HepG2 (cell line): ENCODE measurements around the gene PSMG4. TPM values are rescaled to one million over a fixed set of nuclear protein-coding genes. Genes with fewer than 3 reads are reported as not detected.
A peak's percentile ranks its signal among the peaks of the same experiment; 100 is the strongest.

ENCODE experiments used
- ATAC-seq: fragments of 200-7000 bp; cut with Tn5 transposase; 3 replicates; pipeline ENCODE4 v1.9.1; 2020; ENCODE audit warnings: mild to moderate bottlenecking, moderate library complexity
- BruUV-seq: library from RNA; stranded (reverse); fragments of 400-500 nt; replicated peaks from 2 replicates; lab custom pipeline; 2021; lab: Mats Ljungman, UMichigan
- CTCF ChIA-PET: fragments of 300-600 bp; formaldehyde crosslinking; extraction: SDS; loops from one replicate; lab custom pipeline; 2021; ENCODE audit warnings: low total read pairs, inconsistent platforms, low intra/inter-chr PET ratio; lab: Yijun Ruan, JAX
- POLR2A ChIA-PET: fragments of 350-600 bp; sonication (Branson Sonifier 250); formaldehyde crosslinking; loops from one replicate; lab custom pipeline; 2020; ENCODE audit warnings: antibody characterized with exemption, inconsistent platforms; lab: Yijun Ruan, JAX
- DNase-seq: peaks from one replicate; pipeline ENCODE4 v3.0.0-alpha.2; 2015; ENCODE audit warnings: low spot score
- FAIRE-seq: peaks from 3 replicates; lab custom pipeline; 2011; peaks lifted over from hg19 to GRCh38; lab: Jason Lieb, UNC
- H2AFZ ChIP-seq: one replicate; pipeline ENCODE4 v1.6.1; 2011; ENCODE audit warnings: low read length, inconsistent platforms
- H3K27ac ChIP-seq: fragments of 300-600 bp; 3 replicates; pipeline ENCODE4 v1.8.0; 2011; ENCODE audit warnings: mixed run types, mild to moderate bottlenecking, mixed read lengths, low read length, inconsistent platforms; ENCODE audit not compliant: insufficient read depth; ENCODE audit errors: extremely low read length
- H3K27me3 ChIP-seq, 2 experiments: fragments of 200-600 bp in 1 of 2; 2 replicates in 1 of 2; 3 replicates in 1 of 2; pipeline versions ENCODE4 v1.6.0 to v1.8.0; 2011; ENCODE audit warnings: low read length in 2 of 2, mild to moderate bottlenecking in 2 of 2, moderate library complexity in 2 of 2, inconsistent platforms in 1 of 2; ENCODE audit not compliant: insufficient read depth in 2 of 2, control insufficient read depth in 1 of 2
- H3K36me3 ChIP-seq, 2 experiments: fragments of 200-600 bp in 1 of 2; replicated peaks in 1 of 2; 2 replicates in 1 of 2; 3 replicates in 1 of 2; pipeline versions ENCODE4 v1.5.1 to v1.8.0; 2011; ENCODE audit warnings: low read length in 2 of 2, inconsistent platforms in 1 of 2; ENCODE audit not compliant: insufficient read depth in 2 of 2, control insufficient read depth in 1 of 2
- H3K4me1 ChIP-seq: 2 replicates; pipeline ENCODE4 v1.5.1; 2012; ENCODE audit warnings: low read length, inconsistent platforms; ENCODE audit not compliant: insufficient read depth
- H3K4me2 ChIP-seq: 2 replicates; pipeline ENCODE4 v1.6.0; 2011; ENCODE audit warnings: low read depth, low read length, inconsistent platforms
- H3K4me3 ChIP-seq, 3 experiments: fragments of 200-600 bp in 1 of 3; sonication (generic), shearing (Covaris generic) in 1 of 3; replicated peaks in 1 of 3; 2 replicates each; pipeline ENCODE4 v1.5.1; 2011 to 2016; ENCODE audit warnings: low read length in 3 of 3, inconsistent platforms in 2 of 3, low read depth in 2 of 3, mild to moderate bottlenecking in 2 of 3, control low read depth in 1 of 3, mixed read lengths in 1 of 3; ENCODE audit not compliant: insufficient read depth in 1 of 3
- H3K79me2 ChIP-seq: one replicate; pipeline ENCODE4 v1.6.1; 2011; ENCODE audit warnings: low read length, inconsistent platforms; ENCODE audit not compliant: insufficient read depth
- H3K9ac ChIP-seq: 2 replicates; pipeline ENCODE4 v1.6.0; 2011; ENCODE audit warnings: mild to moderate bottlenecking, low read depth, low read length, inconsistent platforms; ENCODE audit not compliant: insufficient read depth
- H3K9me3 ChIP-seq: 2 replicates; pipeline ENCODE4 v1.5.1; 2012; ENCODE audit warnings: mild to moderate bottlenecking, low read length
- H4K20me1 ChIP-seq: 2 replicates; pipeline ENCODE4 v1.6.0; 2011; ENCODE audit warnings: inconsistent platforms, mild to moderate bottlenecking, low read length, moderate library complexity; ENCODE audit not compliant: insufficient read depth
- FIP1L1 ChIP-seq: fragments of 200-400 bp; formaldehyde crosslinking; IDR thresholded peaks from 2 replicates; pipeline ENCODE4 v1.6.1; 2018; ENCODE audit warnings: low read depth, mild to moderate bottlenecking, low read length, moderate library complexity, borderline replicate concordance; ENCODE audit not compliant: insufficient read depth
- NCOA5 ChIP-seq: sonication (generic); formaldehyde crosslinking; IDR thresholded peaks from 2 replicates; pipeline ENCODE4 v1.4.0; 2020; ENCODE audit warnings: missing genetic modification reagents
- SIN3A ChIP-seq: IDR thresholded peaks from 2 replicates; pipeline ENCODE4 v1.6.1; 2011; ENCODE audit warnings: low read depth, mild to moderate bottlenecking, control low read depth, low read length, borderline replicate concordance
- SMAD3 ChIP-seq: sonication (generic); formaldehyde crosslinking; IDR thresholded peaks from 2 replicates; pipeline ENCODE4 v1.4.0; 2020; ENCODE audit warnings: missing genetic modification reagents
- ZKSCAN1 ChIP-seq: fragments of 150-350 bp; IDR thresholded peaks from 2 replicates; pipeline ENCODE4 v1.6.1; 2014; ENCODE audit warnings: low read length
- ZNF160 ChIP-seq: sonication (generic); formaldehyde crosslinking; IDR thresholded peaks from 2 replicates; pipeline ENCODE4 v1.8.0; 2022; ENCODE audit warnings: mild to moderate bottlenecking, inconsistent platforms, missing genetic modification reagents
- ZNF317 ChIP-seq: sonication (generic); formaldehyde crosslinking; IDR thresholded peaks from 2 replicates; pipeline ENCODE4 v1.5.0; 2020; ENCODE audit warnings: mild to moderate bottlenecking, missing genetic modification reagents
- ZNF543 ChIP-seq: sonication (generic); formaldehyde crosslinking; IDR thresholded peaks from 2 replicates; pipeline ENCODE4 v1.4.0; 2020; ENCODE audit warnings: mild to moderate bottlenecking, missing genetic modification reagents
- ZNF737 ChIP-seq: sonication (generic); formaldehyde crosslinking; IDR thresholded peaks from 2 replicates; pipeline ENCODE4 v1.5.0; 2020; ENCODE audit warnings: missing genetic modification reagents, mild to moderate bottlenecking, borderline replicate concordance
- ZNF850 ChIP-seq: sonication (generic); formaldehyde crosslinking; conservative IDR thresholded peaks from 2 replicates; pipeline ENCODE4 v1.9.0; 2021; ENCODE audit warnings: mild to moderate bottlenecking, missing genetic modification reagents
- WGBS: methylation state at CpG from one replicate; pipeline ENCODE4 v1.1.6; 2017; ENCODE audit warnings: low lambda C conversion rate; 5-methylcytosine and 5-hydroxymethylcytosine counted together
- in situ Hi-C: cut with HindIII; loops from 2 replicates; pipeline ENCODE4 v1.10.0; 2017; ENCODE audit warnings: low pct_unique_long_range_greater_than_20kb; ENCODE audit not compliant: extremely low pct_ligation_motif_present
- intact Hi-C: fragments of 100-400 bp; cut with micrococcal nuclease; formaldehyde crosslinking; loops from one replicate; pipeline ENCODE4 v1.10.0; 2022; ENCODE audit not compliant: unreplicated experiment
- polyA plus RNA-seq, 8 experiments: library from polyadenylated mRNA; depleted of rRNA in 3 of 8; stranded (reverse) in 7 of 8; unstranded in 1 of 8; fragments of >200 nt; fragmentation: Illumina TruSeq in 4 of 8; extraction: Trizol in 4 of 8; gene quantifications; 2 replicates each; pipeline versions ENCODE4 v1.2.1 to v1.2.3, GENCODE V29; 2011 to 2016; ENCODE audit warnings: low read depth in 4 of 8, missing spikeins in 1 of 8, mixed read lengths in 1 of 8; ENCODE audit not compliant: insufficient read depth in 1 of 8
- total RNA-seq, 5 experiments: library from RNA; depleted of rRNA; stranded (reverse); fragments of >200 nt; fragmentation: Illumina TruSeq; extraction: Trizol; gene quantifications; 2 replicates each; pipeline ENCODE4 v1.2.3, GENCODE V29; 2016; ENCODE audit warnings: low read depth in 1 of 5
- TF ChIP-seq, protein P1 (sequence below): sonication (generic); formaldehyde crosslinking; IDR thresholded peaks from 2 replicates; pipeline ENCODE4 v1.8.0; 2022; ENCODE audit warnings: mild to moderate bottlenecking, missing genetic modification reagents, moderate library complexity
- TF ChIP-seq, protein P2 (sequence below): sonication (generic); formaldehyde crosslinking; conservative IDR thresholded peaks from 2 replicates; pipeline ENCODE4 v1.8.0; 2022; ENCODE audit warnings: low read depth, missing genetic modification reagents
- TF ChIP-seq, protein P3 (sequence below): sonication (generic); formaldehyde crosslinking; conservative IDR thresholded peaks from 2 replicates; pipeline ENCODE4 v1.8.0; 2022; ENCODE audit warnings: missing genetic modification reagents

PSMG4 gene
- total and polyA plus RNA-seq, 2 of the 13 experiments (the other 11 are each of a cell fraction or from before 2014, with no cell fraction given): 28.5 to 32.8 TPM

DNA sequence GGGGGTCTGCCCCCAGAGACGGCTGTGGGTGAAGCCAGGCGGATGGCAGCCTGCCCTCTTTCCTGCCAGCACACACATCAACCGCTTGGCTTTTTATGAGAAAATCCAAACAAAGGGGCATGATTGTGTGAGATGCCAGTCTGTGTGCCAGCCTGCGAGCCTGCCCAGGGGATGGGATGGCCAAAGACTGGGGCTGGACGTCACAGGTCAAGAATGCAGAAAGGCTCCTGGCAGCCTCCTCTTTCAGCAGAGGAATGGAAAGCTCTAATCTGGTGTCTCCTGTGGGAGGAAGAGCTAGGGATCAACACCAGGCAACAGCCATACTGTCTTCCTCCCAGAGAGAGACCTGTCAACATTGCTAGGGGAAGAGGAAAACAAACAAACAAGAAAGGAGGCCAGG, 47.1 kb upstream of the PSMG4 start (continued):
- TF ChIP-seq, protein P1, sequence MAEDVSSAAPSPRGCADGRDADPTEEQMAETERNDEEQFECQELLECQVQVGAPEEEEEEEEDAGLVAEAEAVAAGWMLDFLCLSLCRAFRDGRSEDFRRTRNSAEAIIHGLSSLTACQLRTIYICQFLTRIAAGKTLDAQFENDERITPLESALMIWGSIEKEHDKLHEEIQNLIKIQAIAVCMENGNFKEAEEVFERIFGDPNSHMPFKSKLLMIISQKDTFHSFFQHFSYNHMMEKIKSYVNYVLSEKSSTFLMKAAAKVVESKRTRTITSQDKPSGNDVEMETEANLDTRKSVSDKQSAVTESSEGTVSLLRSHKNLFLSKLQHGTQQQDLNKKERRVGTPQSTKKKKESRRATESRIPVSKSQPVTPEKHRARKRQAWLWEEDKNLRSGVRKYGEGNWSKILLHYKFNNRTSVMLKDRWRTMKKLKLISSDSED: no peak

DNA sequence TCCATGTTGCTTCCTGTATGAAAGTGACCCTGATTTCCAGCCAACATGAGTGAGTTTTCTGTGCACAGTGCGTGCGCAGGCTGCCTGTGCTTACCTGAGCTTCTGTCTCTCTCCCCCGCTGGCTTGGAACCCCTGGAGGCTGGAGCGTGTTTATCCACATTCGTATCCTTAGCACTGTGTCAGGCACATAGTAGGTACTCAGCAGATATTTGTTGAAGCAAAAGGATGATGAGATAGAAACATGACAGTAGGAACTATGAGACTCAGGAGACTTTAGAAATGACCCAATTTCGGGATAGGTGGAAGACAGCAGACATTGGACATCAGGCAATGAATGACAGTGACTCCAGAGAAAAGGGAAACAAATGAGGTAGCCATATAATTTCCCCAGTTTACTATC, 46.5 kb upstream of the PSMG4 start:
- Histone ChIP-seq H3K4me1 (peaks cover 23% of the 10 kb centered on the region), H3K27me3 (peaks cover 9 to 54% of the 10 kb centered on the region in 2 experiments; a peak in 4 of 5 replicates), H3K27ac (no peak overlapping the region), H3K36me3 (no peaks in the 10 kb centered on the region), H3K79me2 (no peaks in the 10 kb centered on the region), H2AFZ (no peak overlapping the region), H3K4me2 (no peak overlapping the region), H3K4me3 (no peak overlapping the region), H3K9me3 (no peaks in the 10 kb centered on the region), H4K20me1 (no peaks in the 10 kb centered on the region), H3K9ac (no peak overlapping the region)
- in situ Hi-C loops (no loop called here), intact Hi-C loops (no loop called here)
- POLR2A ChIA-PET: no interaction called here
- TF ChIP-seq ZNF160 (CRISPR knock-in tag) (no peak), ZKSCAN1 (0 out of 2 replicates have a peak, but pooled peaks have one; percentile 21), ZNF317 (CRISPR knock-in tag) (peak; percentile 83; the same call in 1 of the 2 replicates)
- no TSS peak for BruUV-seq
- CTCF ChIA-PET: no interaction called here
- 52% methylated on average over 6 of the region's 6 CpGs for WGBS
- no peak for FAIRE-seq
- DNase-seq: no peak
- ATAC-seq: no peak

DNA sequence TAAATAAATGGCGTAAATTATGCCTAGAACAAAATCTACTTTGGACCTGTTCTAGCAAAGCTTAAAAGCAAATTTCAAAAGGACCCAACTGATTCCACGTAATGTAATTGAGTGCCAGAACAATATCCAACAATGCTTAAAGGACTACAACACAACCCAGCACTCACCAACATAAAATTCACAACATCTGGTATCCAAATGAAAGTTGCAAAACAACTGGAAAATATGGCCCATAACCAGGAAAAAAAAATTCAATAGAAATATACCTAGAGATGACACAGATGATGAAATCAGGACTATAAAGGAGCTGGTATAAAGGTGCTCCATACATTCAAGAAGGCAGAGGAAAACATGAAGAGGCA, 45.4 kb upstream of the PSMG4 start:
- in situ Hi-C loops: no loop called here
- TF ChIP-seq, protein P2, sequence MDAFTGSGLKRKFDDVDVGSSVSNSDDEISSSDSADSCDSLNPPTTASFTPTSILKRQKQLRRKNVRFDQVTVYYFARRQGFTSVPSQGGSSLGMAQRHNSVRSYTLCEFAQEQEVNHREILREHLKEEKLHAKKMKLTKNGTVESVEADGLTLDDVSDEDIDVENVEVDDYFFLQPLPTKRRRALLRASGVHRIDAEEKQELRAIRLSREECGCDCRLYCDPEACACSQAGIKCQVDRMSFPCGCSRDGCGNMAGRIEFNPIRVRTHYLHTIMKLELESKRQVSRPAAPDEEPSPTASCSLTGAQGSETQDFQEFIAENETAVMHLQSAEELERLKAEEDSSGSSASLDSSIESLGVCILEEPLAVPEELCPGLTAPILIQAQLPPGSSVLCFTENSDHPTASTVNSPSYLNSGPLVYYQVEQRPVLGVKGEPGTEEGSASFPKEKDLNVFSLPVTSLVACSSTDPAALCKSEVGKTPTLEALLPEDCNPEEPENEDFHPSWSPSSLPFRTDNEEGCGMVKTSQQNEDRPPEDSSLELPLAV: no peak
- TF ChIP-seq FIP1L1: no peak
- no peak for TF ChIP-seq ZNF737 (CRISPR knock-in tag)
- TF ChIP-seq NCOA5: no peak
- no peak for TF ChIP-seq SMAD3
- TF ChIP-seq, protein P3, sequence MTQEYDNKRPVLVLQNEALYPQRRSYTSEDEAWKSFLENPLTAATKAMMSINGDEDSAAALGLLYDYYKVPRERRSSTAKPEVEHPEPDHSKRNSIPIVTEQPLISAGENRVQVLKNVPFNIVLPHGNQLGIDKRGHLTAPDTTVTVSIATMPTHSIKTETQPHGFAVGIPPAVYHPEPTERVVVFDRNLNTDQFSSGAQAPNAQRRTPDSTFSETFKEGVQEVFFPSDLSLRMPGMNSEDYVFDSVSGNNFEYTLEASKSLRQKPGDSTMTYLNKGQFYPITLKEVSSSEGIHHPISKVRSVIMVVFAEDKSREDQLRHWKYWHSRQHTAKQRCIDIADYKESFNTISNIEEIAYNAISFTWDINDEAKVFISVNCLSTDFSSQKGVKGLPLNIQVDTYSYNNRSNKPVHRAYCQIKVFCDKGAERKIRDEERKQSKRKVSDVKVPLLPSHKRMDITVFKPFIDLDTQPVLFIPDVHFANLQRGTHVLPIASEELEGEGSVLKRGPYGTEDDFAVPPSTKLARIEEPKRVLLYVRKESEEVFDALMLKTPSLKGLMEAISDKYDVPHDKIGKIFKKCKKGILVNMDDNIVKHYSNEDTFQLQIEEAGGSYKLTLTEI (CRISPR knock-in tag): no peak
- no peak for TF ChIP-seq SIN3A
- TF ChIP-seq ZNF543 (CRISPR knock-in tag): no peak
- TF ChIP-seq ZNF850 (CRISPR knock-in tag): no peak

More for the DNA sequence above, 45.4 kb upstream of the PSMG4 start:
- Histone ChIP-seq H3K4me1 (peaks cover 20% of the 10 kb centered on the region), H4K20me1 (no peaks in the 10 kb centered on the region), H3K27ac (no peak overlapping the region), H3K9me3 (no peaks in the 10 kb centered on the region), H2AFZ (no peak overlapping the region), H3K4me2 (no peak overlapping the region), H3K4me3 (no peak overlapping the region), H3K79me2 (no peaks in the 10 kb centered on the region), H3K27me3 (peaks cover 14 to 56% of the 10 kb centered on the region in 2 experiments), H3K9ac (no peak overlapping the region), H3K36me3 (no peaks in the 10 kb centered on the region)
- intact Hi-C loops: no loop called here
- ChIA-PET CTCF (no interaction called here), POLR2A (interaction anchor here (0.7 kb wide), 1 partner anchor 18 kb away, joined by 3 read pairs; no protein-coding TSS in a partner anchor)
- 67% methylated on average over 2 of the region's 2 CpGs for WGBS
- BruUV-seq: no TSS peak
- FAIRE-seq: no peak
- DNase-seq: no peak
- ATAC-seq: no peak
